H7 (cell line): ENCODE data around the gene UPP2. TPM values are rescaled to one million over a fixed set of nuclear protein-coding genes. Genes with fewer than 3 reads are reported as not detected.

Source experiments
- DNase-seq: peaks from one replicate; pipeline ENCODE4 v3.0.0; 2012
- H3K27me3 ChIP-seq: 2 replicates; pipeline ENCODE4 v1.6.0; 2011; ENCODE audit warnings: mild to moderate bottlenecking, low read length; ENCODE audit not compliant: control insufficient read depth, insufficient read depth
- H3K36me3 ChIP-seq: replicated peaks from 2 replicates; pipeline ENCODE4 v1.5.1; 2011; ENCODE audit warnings: low read length; ENCODE audit not compliant: control insufficient read depth, insufficient read depth
- H3K4me3 ChIP-seq: 2 replicates; pipeline ENCODE4 v1.5.1; 2011; ENCODE audit warnings: low read depth, mild to moderate bottlenecking, control low read depth, low read length, moderate library complexity; ENCODE audit not compliant: insufficient read depth
- total RNA-seq: library from RNA; depleted of rRNA; stranded (reverse); fragments of >200 nt; shearing (Covaris generic); gene quantifications from 2 replicates; pipeline ENCODE4 v1.2.3, GENCODE V29; 2014

Gene UPP2
- total RNA-seq, 1 experiment from 2014 or later, result not detected

DNA sequence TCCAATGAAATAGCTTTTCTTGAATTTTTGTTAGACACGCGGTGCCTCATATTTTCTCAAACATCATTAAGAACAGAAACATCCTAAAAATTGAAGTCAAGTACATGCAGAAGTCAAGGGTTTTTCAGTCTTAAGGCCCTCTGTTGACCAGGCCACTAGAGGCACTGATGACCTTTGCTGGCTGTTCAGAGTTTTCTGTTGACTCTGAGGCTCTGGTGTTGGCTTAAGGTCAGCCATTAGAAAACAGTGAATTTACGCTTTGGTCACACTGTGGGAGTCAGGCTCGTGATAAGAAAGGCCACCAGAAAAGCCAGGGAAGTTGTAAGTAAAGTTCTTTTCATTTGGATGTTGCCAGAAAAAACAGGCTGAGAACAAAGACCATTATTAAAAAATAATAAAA is 5.8 kb upstream of the UPP2 start:
- Histone ChIP-seq H3K36me3 (no peaks in the 10 kb centered on the region), H3K4me3 (no peak overlapping the region), H3K27me3 (no peaks in the 10 kb centered on the region)
- no peak for DNase-seq

DNA sequence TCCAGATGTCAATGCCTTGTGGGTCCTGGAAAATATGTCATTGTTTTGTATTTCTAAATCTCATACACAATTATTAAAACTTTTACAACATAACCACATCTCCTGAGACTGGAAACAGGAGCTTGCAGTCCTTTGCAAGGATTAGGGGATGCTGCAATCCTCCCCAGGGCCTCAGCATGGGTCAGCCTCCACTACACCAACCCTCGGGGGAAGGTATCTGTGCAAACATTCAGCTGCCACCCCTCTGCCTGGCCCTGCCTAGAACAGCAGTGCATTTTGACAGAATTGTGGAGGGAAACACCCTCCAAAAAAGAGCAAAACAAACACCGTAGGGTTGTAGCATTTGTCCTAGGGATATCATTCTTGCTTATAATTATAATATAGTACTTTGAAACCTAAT is 4.2 kb upstream of the UPP2 start:
- peak; percentile 16 for DNase-seq
- H3K36me3 ChIP-seq, result no peaks in the 10 kb centered on the region
- H3K4me3 ChIP-seq, result no peak overlapping the region
- no peaks in the 10 kb centered on the region for H3K27me3 ChIP-seq

DNA sequence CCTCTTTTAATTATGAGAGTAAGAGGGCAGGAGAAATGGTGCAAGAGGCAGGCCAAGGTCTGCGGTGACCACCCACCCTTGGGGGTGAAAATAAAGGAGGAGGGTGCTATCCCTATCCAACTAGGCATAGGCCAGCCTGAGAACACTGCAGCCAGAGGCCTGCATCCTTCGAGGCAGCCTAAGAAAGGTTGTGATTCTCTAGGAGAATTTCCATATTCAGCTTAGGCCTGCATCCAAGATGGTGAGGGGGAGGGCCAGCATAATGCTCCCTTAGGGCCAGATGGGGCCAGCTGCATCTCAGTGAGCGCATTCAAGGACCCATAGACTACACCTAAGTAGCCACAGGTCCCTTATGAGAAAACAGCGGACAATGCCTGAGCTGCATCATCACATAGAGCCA is 3.5 kb upstream of the UPP2 start:
- H3K27me3 ChIP-seq, result no peaks in the 10 kb centered on the region
- no peak for DNase-seq

DNA sequence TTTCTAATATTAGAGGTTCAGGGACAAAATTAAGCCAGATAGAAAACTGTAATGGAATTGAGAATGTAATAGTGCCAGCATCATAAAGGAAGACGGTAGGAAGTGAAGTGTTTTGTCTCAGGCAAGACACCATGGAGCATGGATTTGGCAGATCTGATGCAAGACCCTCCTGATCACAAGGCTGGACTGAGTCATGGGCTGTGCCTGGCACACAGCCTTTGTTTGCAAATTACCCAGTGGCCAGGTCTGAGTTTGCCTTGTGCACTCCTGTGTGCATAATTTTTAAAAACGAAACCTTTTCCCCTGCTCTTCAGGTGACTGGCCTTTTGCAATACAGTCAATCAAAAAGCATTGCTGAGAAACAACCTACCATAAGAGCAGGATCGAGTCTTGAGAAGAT is 2.0 kb upstream of the UPP2 start:
- no peak for DNase-seq
- Histone ChIP-seq H3K27me3 (no peaks in the 10 kb centered on the region), H3K4me3 (no peak overlapping the region), H3K36me3 (no peaks in the 10 kb centered on the region)

More for the DNA sequence above, 3.5 kb upstream of the UPP2 start:
- Histone ChIP-seq H3K4me3 (no peak overlapping the region), H3K36me3 (no peaks in the 10 kb centered on the region)

DNA sequence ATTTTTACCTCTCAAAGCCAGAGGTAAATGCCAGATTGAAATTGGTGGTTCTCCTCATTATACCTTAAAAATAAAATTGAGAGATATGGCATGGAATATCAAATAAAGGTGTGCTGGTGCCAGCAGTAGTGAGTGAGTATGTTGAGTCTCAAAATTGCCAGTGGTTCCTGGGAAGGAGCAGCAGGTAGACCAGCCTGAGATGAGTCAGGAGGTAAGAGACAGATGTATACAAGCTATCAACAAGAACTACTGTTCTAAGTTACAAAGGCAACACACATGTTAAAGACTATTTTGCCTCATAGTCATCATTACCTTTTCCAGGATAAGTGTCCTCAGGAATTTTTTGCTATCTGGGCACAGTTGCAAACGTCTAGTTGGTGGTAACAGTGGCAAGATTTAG is 1.3 kb upstream of the UPP2 start:
- no peak for DNase-seq
- Histone ChIP-seq H3K4me3 (no peak overlapping the region), H3K36me3 (no peaks in the 10 kb centered on the region), H3K27me3 (no peaks in the 10 kb centered on the region)

DNA sequence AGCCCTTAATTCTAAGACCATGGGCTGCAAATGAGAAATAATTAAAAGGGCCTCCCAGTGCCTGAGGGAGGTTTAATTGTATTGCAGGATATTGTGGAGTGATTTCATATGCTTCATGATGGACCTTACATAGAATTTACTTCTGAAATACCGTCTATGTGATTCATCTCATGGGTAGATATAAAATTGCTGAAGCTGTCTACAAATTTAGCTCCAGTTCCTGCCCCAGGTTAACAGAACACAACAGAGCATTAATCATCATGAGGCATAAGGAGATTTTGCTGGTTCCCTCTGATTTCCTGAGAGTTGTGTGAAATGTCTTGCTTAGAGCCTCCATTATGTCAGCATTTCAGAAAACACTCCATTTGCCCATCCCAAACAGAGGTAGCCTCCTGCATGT is 770 bp downstream of the UPP2 start:
- DNase-seq, result no peak
- no peaks in the 10 kb centered on the region for H3K36me3 ChIP-seq
- no peak overlapping the region for H3K4me3 ChIP-seq
- no peaks in the 10 kb centered on the region for H3K27me3 ChIP-seq

DNA sequence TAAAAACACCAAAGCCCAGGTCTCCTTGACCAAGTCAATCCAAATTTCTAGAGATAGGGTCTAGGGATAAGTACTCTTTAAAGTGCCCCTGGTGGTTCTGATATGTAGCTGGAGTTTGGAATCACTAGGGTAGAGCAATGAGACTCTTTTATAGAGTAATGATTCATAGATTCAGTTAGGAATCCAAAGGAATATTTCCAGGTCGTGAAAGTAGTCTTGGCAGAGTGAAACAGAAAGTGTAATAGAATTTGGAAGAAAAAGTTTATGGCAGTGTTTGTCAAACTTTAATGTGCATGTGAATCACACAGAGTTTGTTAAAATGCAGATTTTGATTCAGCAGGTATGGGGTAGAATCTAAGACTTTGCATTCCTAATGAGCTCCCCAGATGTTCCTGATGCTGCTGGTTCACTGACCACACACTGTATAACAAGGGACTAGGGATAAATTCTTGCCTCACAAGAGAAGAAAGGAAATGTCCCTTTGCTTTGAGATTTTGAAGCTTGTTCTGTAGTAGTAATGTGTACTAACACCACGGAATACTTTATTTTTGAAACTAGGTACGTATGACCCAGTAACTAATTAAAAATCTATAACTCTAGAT is 1.8 kb downstream of the UPP2 start:
- DNase-seq, result peak; percentile 21
- Histone ChIP-seq H3K27me3 (no peaks in the 10 kb centered on the region), H3K4me3 (no peak overlapping the region), H3K36me3 (no peaks in the 10 kb centered on the region)

DNA sequence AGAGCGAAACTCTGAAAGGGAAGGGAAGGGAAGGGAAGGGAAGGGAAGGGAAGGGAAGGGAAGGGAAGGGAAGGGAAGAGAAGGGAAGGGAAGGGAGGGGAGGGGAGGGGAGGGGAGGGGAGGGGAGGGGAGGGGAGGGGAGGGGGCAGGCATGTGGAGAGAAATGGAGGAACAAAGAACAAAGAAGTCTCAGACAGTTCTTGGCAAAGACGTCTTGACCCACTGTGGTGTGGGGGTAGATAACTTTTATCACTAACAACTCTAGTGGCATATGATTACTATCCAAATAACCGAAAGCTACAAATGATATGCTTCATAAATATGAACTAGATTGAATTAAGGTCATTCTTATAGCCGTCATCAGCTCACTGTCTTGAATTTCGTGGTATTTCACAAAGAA is 3.2 kb downstream of the UPP2 start:
- Histone ChIP-seq H3K36me3 (no peaks in the 10 kb centered on the region), H3K4me3 (no peak overlapping the region), H3K27me3 (no peaks in the 10 kb centered on the region)
- DNase-seq, result no peak

DNA sequence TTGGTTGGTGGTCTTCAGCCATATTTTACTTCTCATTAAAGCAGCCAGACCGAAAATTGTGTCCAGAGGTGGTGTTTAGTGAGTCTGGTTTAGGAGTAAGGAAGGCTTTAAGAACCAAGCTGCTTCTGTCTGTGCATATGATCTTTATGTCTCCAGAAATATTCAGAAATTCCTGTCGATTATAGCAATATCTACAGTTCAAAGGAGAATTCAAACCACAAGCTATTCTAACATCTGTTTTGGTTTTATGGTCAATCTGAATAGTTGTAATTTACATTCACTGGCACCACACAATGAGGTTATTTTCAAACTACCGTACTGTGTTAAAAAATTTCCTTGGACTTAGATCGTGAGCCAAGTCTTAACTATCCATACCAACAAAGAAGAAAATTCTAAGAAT is 11.3 kb downstream of the UPP2 start:
- Histone ChIP-seq H3K4me3 (no peak overlapping the region), H3K27me3 (no peaks in the 10 kb centered on the region), H3K36me3 (no peaks in the 10 kb centered on the region)
- DNase-seq, result no peak

DNA sequence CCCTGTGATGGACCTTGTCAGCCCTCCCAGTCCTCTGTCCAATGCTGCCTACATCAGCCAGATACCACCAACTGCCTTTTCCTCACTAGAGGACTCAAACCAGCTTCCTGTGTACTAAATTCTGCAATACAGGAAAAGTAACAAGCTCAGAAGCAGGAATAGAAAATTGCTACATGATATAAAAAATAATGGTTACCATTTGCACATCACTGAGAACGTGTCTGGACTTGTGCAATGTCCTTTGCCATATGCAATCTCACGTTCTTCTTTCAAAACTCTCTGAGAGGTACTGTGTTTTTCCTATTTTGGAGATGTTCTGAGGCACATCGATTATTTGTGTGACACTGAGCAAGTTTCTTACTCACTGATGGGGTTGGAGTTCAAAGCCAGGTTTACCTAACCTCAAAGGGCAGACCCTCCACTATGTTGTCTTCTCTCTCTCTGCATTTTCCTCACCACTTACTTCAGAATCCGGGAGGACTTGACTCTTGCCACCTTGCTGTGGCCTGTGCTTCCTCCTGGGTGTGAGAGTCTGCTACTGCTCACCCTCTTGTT is 12.1 kb downstream of the UPP2 start:
- H3K36me3 ChIP-seq, result no peaks in the 10 kb centered on the region
- no peaks in the 10 kb centered on the region for H3K27me3 ChIP-seq
- H3K4me3 ChIP-seq, result no peak overlapping the region
- no peak for DNase-seq

DNA sequence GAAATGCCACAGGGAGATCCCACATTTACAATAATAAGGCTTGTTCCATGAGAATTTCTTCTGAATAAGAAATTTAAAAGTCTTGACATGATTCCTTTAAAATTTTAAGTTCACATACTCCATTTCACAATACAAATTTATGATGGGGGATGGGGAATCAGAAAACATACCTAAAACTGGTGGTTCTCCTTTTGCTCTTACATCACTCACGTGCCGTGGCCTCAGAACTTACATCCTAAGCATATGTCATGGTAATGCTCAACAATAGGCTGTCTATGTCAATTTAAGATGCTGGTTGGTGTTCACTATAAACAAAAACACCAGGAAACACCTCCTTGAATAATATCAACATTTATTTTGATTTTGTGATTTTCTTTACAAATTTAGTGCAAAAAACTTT is 12.8 kb downstream of the UPP2 start:
- H3K36me3 ChIP-seq, result no peaks in the 10 kb centered on the region
- no peak for DNase-seq
- H3K4me3 ChIP-seq, result no peak overlapping the region
- no peaks in the 10 kb centered on the region for H3K27me3 ChIP-seq

DNA sequence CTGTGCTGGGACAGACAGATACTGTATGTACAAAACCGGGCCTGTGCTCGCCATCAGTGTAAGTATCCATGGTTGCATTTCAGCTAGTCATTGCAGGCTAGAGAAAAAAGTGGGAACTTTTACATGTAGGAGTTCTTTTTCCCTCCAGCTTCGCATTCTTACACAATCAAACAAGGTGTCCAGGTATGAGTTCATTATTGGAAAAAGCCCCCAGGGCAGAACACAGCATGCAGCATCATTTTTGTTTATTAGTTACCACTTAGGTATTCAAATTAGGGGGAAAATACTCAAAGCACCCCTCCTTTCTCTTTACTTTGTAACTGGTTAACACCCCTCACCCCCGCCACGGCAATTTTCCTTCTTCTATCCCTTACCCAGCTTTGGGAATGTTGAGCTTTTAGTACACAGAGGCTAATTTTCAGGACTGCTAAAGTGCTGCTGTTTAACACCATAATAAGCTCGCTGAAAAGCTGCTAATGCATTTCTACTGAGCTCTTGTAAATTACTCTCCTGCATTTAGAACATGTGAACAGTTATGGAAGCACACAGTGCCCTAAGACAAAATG is 13.6 kb downstream of the UPP2 start:
- DNase-seq, result no peak
- no peaks in the 10 kb centered on the region for H3K27me3 ChIP-seq
- H3K4me3 ChIP-seq, result no peak overlapping the region
- H3K36me3 ChIP-seq, result no peaks in the 10 kb centered on the region

DNA sequence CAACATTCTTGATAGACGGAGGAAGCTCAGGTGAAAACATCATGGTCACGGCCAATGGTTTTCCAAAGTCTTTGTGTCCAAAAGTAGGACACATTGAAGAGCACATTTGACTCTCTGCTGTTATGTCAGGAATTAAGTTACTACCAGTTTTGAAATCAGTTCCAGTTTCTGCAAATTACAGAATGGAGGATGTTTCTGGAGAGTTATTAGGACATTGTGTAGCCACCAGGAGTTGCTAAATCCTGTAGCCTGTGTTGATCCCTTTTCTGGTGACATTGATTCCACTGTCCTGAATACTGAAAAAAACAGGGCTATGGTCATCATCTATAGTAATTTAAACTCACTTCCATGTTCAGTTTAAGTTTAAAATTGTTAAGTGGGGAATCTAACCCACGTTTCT is 15.3 kb downstream of the UPP2 start:
- H3K36me3 ChIP-seq, result no peaks in the 10 kb centered on the region
- H3K4me3 ChIP-seq, result no peak overlapping the region
- no peak for DNase-seq
- no peaks in the 10 kb centered on the region for H3K27me3 ChIP-seq

DNA sequence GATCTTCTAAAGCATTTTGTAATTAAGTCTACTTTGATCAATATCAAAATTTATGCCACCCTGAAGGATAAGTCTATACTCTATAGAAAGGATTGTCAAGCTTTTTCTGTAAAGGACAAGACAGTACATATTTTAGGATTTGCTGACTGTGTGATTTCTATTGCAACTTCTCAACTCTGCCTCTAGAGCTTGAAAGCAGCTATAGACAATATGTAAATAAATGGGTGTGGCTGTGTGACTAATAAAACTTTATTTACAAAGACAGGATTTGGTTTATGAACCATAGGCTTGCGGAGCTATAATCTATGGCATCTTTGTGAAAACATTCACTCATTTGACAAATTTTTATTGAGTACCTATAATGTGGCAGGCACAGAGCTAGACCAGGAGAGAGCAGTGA is 18.4 kb downstream of the UPP2 start:
- Histone ChIP-seq H3K27me3 (no peaks in the 10 kb centered on the region), H3K36me3 (no peaks in the 10 kb centered on the region), H3K4me3 (no peak overlapping the region)
- no peak for DNase-seq

DNA sequence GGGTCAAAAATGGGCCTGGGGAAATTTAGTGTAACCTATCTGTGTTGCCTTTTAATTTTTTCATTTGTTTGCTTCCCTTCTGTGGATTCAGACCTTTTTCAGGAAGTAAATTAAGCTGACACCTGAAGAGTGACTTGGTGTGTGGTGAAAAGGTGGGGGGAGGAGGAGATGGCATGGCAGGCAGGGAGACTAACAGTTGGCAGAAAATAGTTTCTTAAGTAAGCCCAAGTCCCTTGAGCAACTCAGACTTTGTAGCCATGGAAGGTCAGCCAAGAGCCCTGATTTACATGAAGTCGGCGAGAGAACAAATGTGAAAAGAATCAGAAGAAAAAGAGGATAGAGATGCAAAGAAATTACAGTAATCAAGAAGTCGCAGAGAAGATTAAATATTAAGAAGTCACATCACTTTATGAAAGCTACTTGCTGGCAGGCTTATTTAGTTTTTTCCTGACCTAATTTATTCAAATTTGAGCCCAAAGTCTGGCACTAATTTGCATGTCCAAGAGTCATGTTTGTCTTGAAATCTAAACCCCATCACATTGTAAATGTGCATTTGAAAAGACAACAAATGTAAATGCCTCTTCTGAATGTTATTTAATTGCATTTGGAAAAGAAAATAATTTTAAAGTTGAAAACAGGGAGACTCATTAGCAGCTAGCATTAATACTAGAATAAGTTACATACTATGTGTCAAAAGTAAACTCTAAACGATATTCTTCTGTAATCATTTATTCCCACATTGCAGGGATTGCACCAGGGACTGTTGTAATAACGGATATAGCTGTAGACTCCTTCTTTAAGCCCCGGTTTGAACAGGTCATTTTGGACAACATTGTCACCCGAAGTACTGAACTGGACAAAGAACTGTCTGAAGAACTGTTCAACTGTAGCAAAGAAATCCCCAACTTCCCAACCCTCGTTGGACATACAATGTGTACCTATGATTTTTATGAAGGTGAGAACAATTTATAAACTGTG is 19.3 kb downstream of the UPP2 start:
- Histone ChIP-seq H3K4me3 (no peak overlapping the region), H3K36me3 (no peaks in the 10 kb centered on the region), H3K27me3 (no peaks in the 10 kb centered on the region)
- no peak for DNase-seq
